Naive thymus-derived CD4-positive, alpha-beta T cell (primary cell): ENCODE measurements around the gene HELZ. TPM values are rescaled to one million over a fixed set of nuclear protein-coding genes. Genes with fewer than 3 reads are reported as not detected.
A peak's percentile ranks its signal among the peaks of the same experiment; 100 is the strongest.
"Not testable (repeated sequence)": the region's sequence is repeated elsewhere in the genome, so short reads cannot be mapped to it uniquely, and the experiment has no call there.

Experiments
- ATAC-seq: fragments of 150-1000 bp; cut with Tn5 transposase; 2 replicates; pipeline ENCODE4 v1.10.0; 2021; ENCODE audit warnings: mild to moderate bottlenecking, moderate library complexity
- CTCF ChIA-PET: fragments of 350-600 bp; sonication (Branson Sonifier 250); formaldehyde crosslinking; loops from one replicate; lab custom pipeline; 2021; ENCODE audit warnings: antibody characterized with exemption; lab: Charles Lee
- POLR2A ChIA-PET: fragments of 350-600 bp; sonication (Branson Sonifier 250); formaldehyde crosslinking; loops from one replicate; lab custom pipeline; 2021; ENCODE audit warnings: antibody characterized with exemption, inconsistent platforms; lab: Charles Lee
- DNase-seq, 9 donors: peaks; one replicate each; pipeline versions ENCODE4 v3.0.0 to v3.0.0-alpha.2; 2020 to 2022; ENCODE audit warnings: mixed read lengths in 1 of 9
- H3K27ac ChIP-seq: one replicate; pipeline ENCODE4 v1.7.0; 2013; ENCODE audit warnings: mild to moderate bottlenecking, low read depth, low read length, moderate library complexity
- H3K27me3 ChIP-seq, 2 donors: one replicate each; pipeline ENCODE4 v1.7.0; 2013; ENCODE audit warnings: low read length in 2 of 2, mild to moderate bottlenecking in 2 of 2, moderate library complexity in 2 of 2; ENCODE audit not compliant: control insufficient read depth in 2 of 2, insufficient read depth in 2 of 2
- H3K36me3 ChIP-seq, 3 experiments: 1 replicate in 2 of 3; 2 replicates in 1 of 3; pipeline ENCODE4 v1.7.0; 2013; ENCODE audit warnings: low read length in 3 of 3, mild to moderate bottlenecking in 3 of 3, moderate library complexity in 1 of 3; ENCODE audit not compliant: insufficient read depth in 3 of 3, control insufficient read depth in 2 of 3
- H3K4me1 ChIP-seq, 2 donors: one replicate each; pipeline ENCODE4 v1.7.0; 2013; ENCODE audit warnings: low read length in 2 of 2, mild to moderate bottlenecking in 2 of 2, moderate library complexity in 1 of 2; ENCODE audit not compliant: control insufficient read depth in 2 of 2, insufficient read depth in 2 of 2
- H3K4me3 ChIP-seq: 2 replicates; pipeline ENCODE4 v1.7.0; 2013; ENCODE audit warnings: mild to moderate bottlenecking, low read length
- H3K9me3 ChIP-seq, 3 experiments: 1 replicate in 2 of 3; 2 replicates in 1 of 3; pipeline ENCODE4 v1.7.0; 2013; ENCODE audit warnings: low read length in 3 of 3; ENCODE audit not compliant: control insufficient read depth in 2 of 3
- H3K27ac Mint-ChIP-seq, 9 donors: one replicate each; pipeline ENCODE4 v1.8.0; 2020 to 2022; ENCODE audit warnings: mixed read lengths in 9 of 9, mild to moderate bottlenecking in 8 of 9, moderate library complexity in 5 of 9, inconsistent platforms in 2 of 9
- H3K27me3 Mint-ChIP-seq, 5 donors: one replicate each; pipeline ENCODE4 v1.8.0; 2021 to 2022; ENCODE audit warnings: mixed read lengths in 5 of 5, mild to moderate bottlenecking in 1 of 5
- H3K36me3 Mint-ChIP-seq, 5 donors: one replicate each; pipeline ENCODE4 v1.8.0; 2020 to 2022; ENCODE audit warnings: mixed read lengths in 5 of 5, mild to moderate bottlenecking in 3 of 5, inconsistent platforms in 1 of 5
- H3K4me1 Mint-ChIP-seq, 7 donors: one replicate each; pipeline ENCODE4 v1.8.0; 2020 to 2022; ENCODE audit warnings: mixed read lengths in 7 of 7, mild to moderate bottlenecking in 3 of 7, inconsistent platforms in 1 of 7
- H3K4me3 Mint-ChIP-seq, 10 donors: one replicate each; pipeline ENCODE4 v1.8.0; 2020 to 2022; ENCODE audit warnings: mild to moderate bottlenecking in 10 of 10, mixed read lengths in 10 of 10, moderate library complexity in 6 of 10, inconsistent platforms in 2 of 10
- H3K9me3 Mint-ChIP-seq, 11 donors: one replicate each; pipeline ENCODE4 v1.8.0; 2020 to 2022; ENCODE audit warnings: mixed read lengths in 11 of 11, mild to moderate bottlenecking in 4 of 11, inconsistent platforms in 1 of 11, moderate library complexity in 1 of 11
- intact Hi-C, 2 donors: fragments of 100-400 bp; cut with micrococcal nuclease; formaldehyde crosslinking; loops; one replicate each; pipeline ENCODE4 v1.15.1; 2023
- polyA plus RNA-seq, 2 donors: library from polyadenylated mRNA; unstranded; fragments of 300-500 nt; fragmentation: Illumina TruSeq; gene quantifications; one replicate each; pipeline ENCODE4 v1.2.3, GENCODE V29; 2021
- total RNA-seq, 6 experiments: library from RNA in 5 of 6; stranded (reverse) in 5 of 6; gene quantifications; 1 replicate in 5 of 6; 2 replicates in 1 of 6; pipeline ENCODE4 v1.2.3 and lab custom pipeline; 2021 to 2026

The HELZ gene
- total and polyA plus RNA-seq, 7 experiments from 2014 or later: 44.8 to 114 (median 83.2) TPM

- Histone ChIP-seq H3K27me3 (no peaks in the 10 kb centered on the region), H3K4me3 (no peak overlapping the region), H3K27ac (no peak overlapping the region), H3K9me3 (no peaks in the 10 kb centered on the region), H3K36me3 (peaks cover 17 to 82% (median 28%) of the 10 kb centered on the region in 3 experiments), H3K4me1 (no peaks in the 10 kb centered on the region)
- peaks cover 42 to 74% (median 59%) of the 10 kb centered on the region in 5 donors for H3K36me3 Mint-ChIP-seq
- no peaks in the 10 kb centered on the region for H3K9me3 Mint-ChIP-seq
- no peaks in the 10 kb centered on the region for H3K27me3 Mint-ChIP-seq
- ChIA-PET CTCF (no interaction called here), POLR2A (no interaction called here)
- peaks cover 2 to 10% (median 7%) of the 10 kb centered on the region in 7 donors for H3K4me1 Mint-ChIP-seq
- DNase-seq (no peak), ATAC-seq (no peak)
- peak overlapping the region in 2 of 9 donors; percentile 29 to 73 for H3K27ac Mint-ChIP-seq
- no peak overlapping the region for H3K4me3 Mint-ChIP-seq
- intact Hi-C loops: no loop called here
These were observed 135.9 kb downstream of the HELZ start for GRCh38 chr17:67109111-67109510.

- intact Hi-C loops: no loop called here
- CTCF ChIA-PET: no interaction called here
These were observed 136.9 kb downstream of the HELZ start for GRCh38 chr17:67107811-67108775.

GRCh38 chr17:67107171-67107570 is 137.8 kb downstream of the HELZ start:
- ChIA-PET POLR2A (no interaction called here), CTCF (no interaction called here)
- Mint-ChIP-seq H3K4me1 (peaks cover 5 to 22% (median 19%) of the 10 kb centered on the region in 7 donors), H3K36me3 (peaks cover 32 to 68% (median 53%) of the 10 kb centered on the region in 5 donors), H3K27me3 (no peaks in the 10 kb centered on the region), H3K9me3 (no peaks in the 10 kb centered on the region), H3K27ac (peak overlapping the region in 1 of 9 donors; percentile 2), H3K4me3 (no peak overlapping the region)
- Histone ChIP-seq H3K27me3 (no peaks in the 10 kb centered on the region), H3K27ac (no peak overlapping the region), H3K4me3 (no peak overlapping the region), H3K4me1 (no peaks in the 10 kb centered on the region), H3K9me3 (no peaks in the 10 kb centered on the region), H3K36me3 (peaks cover 6 to 63% (median 19%) of the 10 kb centered on the region in 3 experiments)
- DNase-seq: no peak
- no peak for ATAC-seq
- intact Hi-C loops: no loop called here

More at GRCh38 chr17:67107811-67108775, 136.9 kb downstream of the HELZ start:
- DNase-seq (no peak), ATAC-seq (no peak)
- Histone ChIP-seq H3K27me3 (no peaks in the 10 kb centered on the region), H3K4me3 (no peak overlapping the region), H3K9me3 (no peaks in the 10 kb centered on the region), H3K36me3 (peaks cover 11 to 72% (median 28%) of the 10 kb centered on the region in 3 experiments), H3K27ac (no peak overlapping the region), H3K4me1 (no peaks in the 10 kb centered on the region)
- no peak overlapping the region for H3K27ac Mint-ChIP-seq
- H3K9me3 Mint-ChIP-seq: no peaks in the 10 kb centered on the region
- peaks cover 5 to 18% (median 12%) of the 10 kb centered on the region in 7 donors for H3K4me1 Mint-ChIP-seq
- H3K36me3 Mint-ChIP-seq: peaks cover 39 to 71% (median 56%) of the 10 kb centered on the region in 5 donors
- no peaks in the 10 kb centered on the region for H3K27me3 Mint-ChIP-seq
- H3K4me3 Mint-ChIP-seq: no peak overlapping the region
- POLR2A ChIA-PET: no interaction called here

- no peaks in the 10 kb centered on the region for H3K27me3 ChIP-seq
- no peaks in the 10 kb centered on the region for H3K9me3 ChIP-seq
- H3K27ac ChIP-seq: no peak overlapping the region
- H3K36me3 Mint-ChIP-seq: peaks cover 22 to 67% (median 45%) of the 10 kb centered on the region in 5 donors
- ChIA-PET POLR2A (no interaction called here), CTCF (interaction anchor here (0.7 kb wide), 1 partner anchor 21 kb away, joined by 4 read pairs; no protein-coding TSS in a partner anchor)
- ATAC-seq (peak; percentile 88), DNase-seq (no peak)
- H3K9me3 Mint-ChIP-seq: no peaks in the 10 kb centered on the region
- no peak overlapping the region for H3K4me3 Mint-ChIP-seq
- no peaks in the 10 kb centered on the region for H3K27me3 Mint-ChIP-seq
- peaks cover 8 to 39% (median 34%) of the 10 kb centered on the region in 7 donors for H3K4me1 Mint-ChIP-seq
- H3K27ac Mint-ChIP-seq: no peak overlapping the region
- no peak overlapping the region for H3K4me3 ChIP-seq
- no peaks in the 10 kb centered on the region for H3K4me1 ChIP-seq
- intact Hi-C loops: no loop called here
- peaks cover 6 to 44% (median 19%) of the 10 kb centered on the region in 3 experiments for H3K36me3 ChIP-seq
These were observed 139.8 kb downstream of the HELZ start for GRCh38 chr17:67105213-67105612.

- H3K9me3 Mint-ChIP-seq: not testable (repeated sequence)
These were observed 140.4 kb downstream of the HELZ start for GRCh38 chr17:67104641-67105040.

GRCh38 chr17:67098006-67098405 is 147.0 kb downstream of the HELZ start:
- ChIA-PET CTCF (no interaction called here), POLR2A (interaction anchor here (0.7 kb wide), 1 partner anchor 14 kb away, joined by 3 read pairs; no protein-coding TSS in a partner anchor)
- DNase-seq (no peak), ATAC-seq (no peak)
- peak overlapping the region in 1 of 9 donors; percentile 67 for H3K27ac Mint-ChIP-seq
- Histone ChIP-seq H3K27ac (no peak overlapping the region), H3K36me3 (no peaks in the 10 kb centered on the region), H3K9me3 (no peaks in the 10 kb centered on the region), H3K27me3 (no peaks in the 10 kb centered on the region), H3K4me1 (no peaks in the 10 kb centered on the region), H3K4me3 (no peak overlapping the region)
- no peaks in the 10 kb centered on the region for H3K27me3 Mint-ChIP-seq
- no peak overlapping the region for H3K4me3 Mint-ChIP-seq
- no peaks in the 10 kb centered on the region for H3K9me3 Mint-ChIP-seq
- H3K4me1 Mint-ChIP-seq: peaks cover 14 to 83% (median 69%) of the 10 kb centered on the region in 7 donors
- intact Hi-C loops: no loop called here
- peaks cover 10 to 54% (median 33%) of the 10 kb centered on the region in 5 donors for H3K36me3 Mint-ChIP-seq

More at GRCh38 chr17:67104641-67105040, 140.4 kb downstream of the HELZ start:
- H3K27ac Mint-ChIP-seq, POLR2A ChIA-PET, H3K4me1 ChIP-seq, DNase-seq, H3K27me3 Mint-ChIP-seq, H3K27ac ChIP-seq, H3K9me3 ChIP-seq, CTCF ChIA-PET, intact Hi-C loops, H3K4me3 ChIP-seq, H3K4me3 Mint-ChIP-seq, H3K27me3 ChIP-seq: not testable (repeated sequence)
- Mint-ChIP-seq H3K4me1 (peaks cover 10 to 44% (median 40%) of the 10 kb centered on the region in 7 donors), H3K36me3 (peaks cover 22 to 67% (median 45%) of the 10 kb centered on the region in 5 donors)
- peak; percentile 47 for ATAC-seq
- H3K36me3 ChIP-seq: peaks cover 6 to 44% (median 19%) of the 10 kb centered on the region in 3 experiments
